HG03342 (cell line): Measurements from ENCODE around the gene TRIM41.
A peak's percentile ranks its signal among the peaks of the same experiment; 100 is the strongest.
"Not testable (repeated sequence)": the region's sequence is repeated elsewhere in the genome, so short reads cannot be mapped to it uniquely, and the experiment has no call there.

ENCODE experiments used
- ATAC-seq: cut with Tn5 transposase; IDR thresholded peaks from one replicate; pipeline ENCODE4 v1.9.1; 2021; ENCODE audit warnings: mild to moderate bottlenecking, moderate library complexity; ENCODE audit not compliant: unreplicated experiment

Gene TRIM41

GRCh38 chr5:181209006-181209405 lies 14.1 kb upstream of the TRIM41 start:
- ATAC-seq = not testable (repeated sequence)

- ATAC-seq = not testable (repeated sequence)
These were observed 12.9 kb upstream of the TRIM41 start for GRCh38 chr5:181210148-181210547.

GRCh38 chr5:181210698-181211097 lies 12.4 kb upstream of the TRIM41 start:
- ATAC-seq = not testable (repeated sequence)

GRCh38 chr5:181211208-181211607 lies 11.9 kb upstream of the TRIM41 start:
- ATAC-seq = no peak

GRCh38 chr5:181212080-181212479 lies 11.0 kb upstream of the TRIM41 start:
- ATAC-seq = no peak

GRCh38 chr5:181212934-181213333 lies 10.1 kb upstream of the TRIM41 start:
- no peak for ATAC-seq

GRCh38 chr5:181214249-181214648 lies 8.8 kb upstream of the TRIM41 start:
- ATAC-seq = not testable (repeated sequence)

GRCh38 chr5:181215997-181216989 lies 6.8 kb upstream of the TRIM41 start:
- no peak for ATAC-seq

- ATAC-seq = peak; percentile 22
These were observed 5.8 kb upstream of the TRIM41 start for GRCh38 chr5:181217111-181217802.

- peak; percentile 6 for ATAC-seq
These were observed 5.3 kb upstream of the TRIM41 start for GRCh38 chr5:181217803-181218062.

- ATAC-seq = no peak
These were observed 4.3 kb upstream of the TRIM41 start for GRCh38 chr5:181218795-181219124.

GRCh38 chr5:181219262-181220177 lies 3.6 kb upstream of the TRIM41 start:
- ATAC-seq = no peak

- no peak for ATAC-seq
These were observed 2.9 kb upstream of the TRIM41 start for GRCh38 chr5:181220178-181220515.

GRCh38 chr5:181221105-181221791 lies 1.8 kb upstream of the TRIM41 start:
- no peak for ATAC-seq

GRCh38 chr5:181221792-181222629 lies 1.1 kb upstream of the TRIM41 start:
- peak; percentile 23 for ATAC-seq

- ATAC-seq = no peak
These were observed 437 bp upstream of the TRIM41 start for GRCh38 chr5:181222630-181223057.

- no peak for ATAC-seq
These were observed 778 bp downstream of the TRIM41 start for GRCh38 chr5:181223729-181224389.

- ATAC-seq = no peak
These were observed 1.5 kb downstream of the TRIM41 start for GRCh38 chr5:181224390-181225229.
